ENCODE results near the gene MRPL39.

The MRPL39 gene

DNA sequence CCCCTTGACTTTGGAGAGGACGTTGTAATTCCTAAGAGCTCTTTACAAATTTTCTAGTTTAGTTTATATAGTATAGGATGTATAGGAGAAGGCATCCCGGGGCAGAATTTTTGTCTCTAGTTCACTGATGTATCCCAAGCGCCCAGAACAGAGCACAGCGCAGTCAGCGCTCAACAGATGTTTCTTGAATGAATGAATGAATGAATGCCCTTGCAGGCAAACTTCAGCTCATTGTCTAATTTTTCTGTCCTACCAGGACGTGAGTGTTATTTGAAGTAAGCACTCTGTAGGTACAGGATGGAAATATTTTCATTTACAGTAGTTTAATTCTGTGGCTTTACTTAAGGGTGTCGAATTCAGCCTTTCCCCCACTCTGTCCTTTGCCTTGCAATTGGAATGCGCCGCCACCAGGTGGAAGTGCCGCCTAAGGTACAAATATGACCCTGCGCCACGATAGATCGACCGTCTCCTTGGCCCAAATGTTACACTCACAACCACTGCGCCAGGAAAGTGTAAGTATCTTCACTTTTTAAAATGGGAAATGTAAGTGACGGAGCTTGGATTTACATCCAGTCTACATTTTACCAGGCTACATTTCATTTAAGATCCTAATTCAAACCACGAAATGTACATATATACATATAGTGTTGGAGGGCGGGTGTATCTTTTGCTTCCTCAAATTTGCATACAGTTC, 910 bp upstream of the MRPL39 start:
- peak; percentile 67 for DNase-seq

DNA sequence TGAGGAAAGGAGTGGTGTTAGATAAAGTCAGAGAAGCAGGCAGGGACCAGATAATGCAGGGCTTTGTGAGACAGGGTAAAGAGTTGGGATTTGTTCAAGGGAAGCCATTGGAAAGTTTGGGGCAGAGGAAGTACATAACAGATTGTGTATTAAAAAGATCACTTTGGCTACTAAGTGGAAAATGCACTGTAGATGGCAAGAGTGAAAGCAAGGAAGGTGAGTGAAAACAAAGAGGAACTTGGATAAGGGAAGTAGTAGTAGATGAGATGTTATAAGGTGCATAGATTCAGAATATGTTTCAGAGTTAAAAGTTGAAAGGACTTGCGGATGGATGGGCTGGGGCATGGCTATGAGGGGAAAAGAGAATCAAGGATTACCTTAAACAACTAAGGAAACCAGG, 17.4 kb downstream of the MRPL39 start:
- DNase-seq: no peak

DNA sequence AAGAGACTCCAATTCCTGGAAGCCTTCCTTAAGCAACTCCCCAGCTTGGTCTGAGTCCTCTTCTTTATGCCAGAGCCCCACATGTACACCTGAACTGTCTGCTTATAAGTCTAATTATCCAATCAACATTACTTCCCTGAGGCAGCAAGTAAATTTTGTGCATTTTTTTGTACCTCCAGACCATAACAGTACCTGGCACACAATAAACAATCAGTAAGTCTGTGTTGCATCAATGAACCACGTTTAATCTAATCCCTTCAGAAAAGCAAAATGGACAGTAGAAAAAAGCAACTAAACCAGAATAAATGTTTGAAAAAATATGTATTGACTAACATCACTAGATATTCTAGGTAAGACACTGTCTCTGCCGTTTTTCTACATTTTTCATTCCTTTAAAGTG, 20.5 kb downstream of the MRPL39 start:
- no peak for DNase-seq

DNA sequence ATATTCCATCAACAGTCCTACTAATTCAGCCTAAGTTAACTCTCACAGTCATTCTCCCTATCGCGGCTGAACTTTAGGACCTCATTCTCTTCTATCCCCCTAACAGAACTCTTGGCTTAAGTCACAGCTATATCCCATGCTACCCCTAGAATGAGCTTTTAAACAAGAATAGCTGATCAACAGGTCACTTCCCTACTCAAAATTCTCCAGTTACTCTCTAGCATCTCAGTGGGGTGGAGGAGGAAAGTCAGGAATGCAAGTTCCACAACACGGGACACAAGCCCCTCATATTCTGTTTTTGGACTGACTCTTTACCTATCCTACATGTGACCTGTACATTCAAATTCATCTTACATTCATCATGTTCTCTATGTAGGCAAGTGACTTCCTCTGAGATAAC, 21.0 kb downstream of the MRPL39 start:
- no peak for DNase-seq

DNA sequence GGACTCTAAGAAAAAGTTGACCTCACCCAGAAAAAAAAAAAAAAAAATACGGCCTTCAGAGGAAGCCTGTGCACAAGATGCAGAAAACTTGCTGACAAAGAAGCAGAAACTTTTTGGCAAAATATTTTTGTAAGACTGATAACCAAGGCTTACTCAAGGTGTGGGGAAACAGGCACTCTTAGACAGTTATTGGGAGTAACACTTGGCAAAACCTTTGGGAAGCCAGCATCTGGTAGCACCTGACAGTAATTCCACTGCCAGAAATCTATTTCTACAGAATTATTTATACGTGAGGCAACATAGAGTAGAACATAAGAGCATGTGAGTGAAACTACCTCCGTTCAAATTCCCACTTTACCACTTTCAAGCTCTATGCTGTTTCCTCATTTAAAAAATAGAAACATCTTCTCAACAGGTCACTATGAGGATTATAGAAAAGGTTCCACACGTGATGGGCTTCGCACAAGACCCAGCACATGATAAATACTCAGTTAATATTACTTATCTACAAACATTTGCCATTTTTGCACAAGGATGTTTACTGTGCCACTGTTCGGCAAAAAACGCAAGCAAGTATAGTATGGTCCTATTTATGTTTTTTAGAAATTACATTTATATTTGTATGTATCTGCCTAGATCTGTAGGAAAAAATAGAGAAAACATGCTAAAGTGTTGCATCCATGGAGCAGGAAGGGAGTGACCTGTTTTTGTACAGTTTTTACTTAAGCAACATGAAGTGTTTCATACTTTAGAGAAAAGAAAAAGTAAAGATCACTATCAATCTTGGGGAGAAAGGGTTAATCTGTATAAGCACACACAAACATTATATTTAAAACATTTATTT, 22.2 kb downstream of the MRPL39 start:
- DNase-seq: no peak

DNA sequence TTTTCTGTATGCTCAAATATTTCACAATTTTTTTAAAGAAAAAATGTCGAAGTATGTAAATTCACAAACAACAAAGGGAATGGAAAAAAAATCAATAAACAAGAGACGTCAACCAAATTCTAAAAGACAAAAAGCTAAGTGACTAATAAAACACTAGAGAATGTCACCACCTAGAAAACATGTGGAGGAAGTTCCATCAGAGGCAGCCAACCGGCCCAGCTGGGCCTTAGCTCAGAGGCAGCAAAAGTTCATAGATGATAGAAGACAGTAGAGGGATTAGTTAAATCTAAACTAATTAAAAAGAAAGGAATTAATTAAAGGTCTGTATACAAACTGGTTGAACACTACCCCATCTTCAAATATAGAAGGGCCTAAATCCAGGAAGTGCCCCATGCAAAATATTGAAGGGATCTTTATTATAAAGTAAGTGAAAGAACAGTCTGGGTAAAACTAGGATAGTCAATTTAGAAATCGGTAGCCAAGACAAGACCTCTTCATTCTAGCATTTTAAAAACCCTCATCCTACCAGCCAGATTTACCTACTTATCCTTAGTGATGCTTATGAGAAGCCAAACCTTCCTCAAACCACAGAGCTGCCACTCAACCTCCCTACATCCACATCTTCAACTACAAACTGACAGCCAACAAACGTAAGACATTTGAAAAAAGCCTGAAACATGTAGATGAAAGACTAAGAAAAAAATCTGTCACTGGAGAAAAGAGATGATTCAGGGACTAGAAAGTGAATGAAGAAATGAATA, 23.7 kb downstream of the MRPL39 start:
- DNase-seq: no peak

DNA sequence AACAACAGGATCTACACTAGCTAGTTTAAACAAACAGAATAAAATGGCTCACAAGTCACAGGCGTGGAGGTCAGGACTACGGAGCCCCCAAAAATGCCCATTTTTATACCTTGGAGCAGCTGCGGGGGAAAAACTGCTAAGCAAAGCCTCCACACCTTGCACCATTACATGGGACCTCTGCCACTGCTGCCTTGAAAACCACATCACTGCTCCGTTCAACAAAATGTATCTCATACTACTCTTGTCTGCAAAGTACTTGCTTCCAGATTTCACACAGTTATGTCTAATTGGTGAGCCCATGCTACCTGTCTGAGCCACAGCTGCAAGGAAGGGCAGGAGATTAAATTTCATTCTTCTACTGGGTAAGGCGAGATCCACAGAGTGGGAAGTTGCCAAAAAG, 24.4 kb downstream of the MRPL39 start:
- no peak for DNase-seq

DNA sequence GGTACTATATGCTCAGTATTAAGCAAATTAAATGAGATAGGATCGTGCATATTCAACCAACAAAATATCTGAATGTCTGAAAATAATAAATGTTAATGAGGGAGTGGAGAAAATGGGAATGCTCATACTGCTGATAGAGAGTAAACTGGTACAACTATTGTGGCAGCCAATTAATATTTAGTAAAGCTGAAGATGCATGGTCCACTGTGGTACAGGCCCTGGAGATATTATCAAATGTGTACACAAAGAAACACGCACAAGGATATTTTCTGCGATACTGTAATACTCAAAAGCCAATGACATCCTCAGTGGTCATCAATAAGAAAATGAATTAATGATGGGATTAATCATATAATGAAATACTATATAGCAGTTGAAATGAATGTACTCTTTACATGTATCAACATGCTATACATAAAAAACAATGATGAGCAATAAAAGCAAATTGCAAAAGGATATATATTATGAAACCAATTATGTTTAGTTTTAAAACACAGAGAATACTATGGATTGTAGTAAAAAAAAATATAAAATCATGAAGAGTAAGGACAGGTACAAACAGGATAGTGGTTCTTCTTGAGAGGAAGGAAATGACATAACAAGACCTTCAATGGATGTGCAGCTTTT, 25.0 kb downstream of the MRPL39 start:
- DNase-seq: no peak

DNA sequence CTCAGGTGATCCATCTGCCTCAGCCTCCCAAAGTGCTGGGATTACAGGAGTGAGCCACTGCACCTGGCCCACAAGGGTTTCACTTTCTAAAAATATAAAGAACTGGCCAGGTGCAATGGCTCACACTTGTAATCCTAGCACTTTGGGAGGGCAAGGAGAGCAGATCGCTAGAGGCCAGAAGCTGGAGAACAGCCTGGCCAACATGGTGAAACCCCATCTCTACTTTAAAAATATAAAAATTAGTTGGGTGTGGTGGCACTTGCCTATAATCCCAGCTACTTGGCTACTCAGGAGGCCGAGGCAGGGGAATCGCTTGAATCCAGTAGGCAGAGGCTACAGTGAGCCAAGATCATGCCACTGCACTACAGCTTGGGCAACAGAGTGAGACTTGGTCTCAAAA, 25.7 kb downstream of the MRPL39 start:
- DNase-seq: no peak

DNA sequence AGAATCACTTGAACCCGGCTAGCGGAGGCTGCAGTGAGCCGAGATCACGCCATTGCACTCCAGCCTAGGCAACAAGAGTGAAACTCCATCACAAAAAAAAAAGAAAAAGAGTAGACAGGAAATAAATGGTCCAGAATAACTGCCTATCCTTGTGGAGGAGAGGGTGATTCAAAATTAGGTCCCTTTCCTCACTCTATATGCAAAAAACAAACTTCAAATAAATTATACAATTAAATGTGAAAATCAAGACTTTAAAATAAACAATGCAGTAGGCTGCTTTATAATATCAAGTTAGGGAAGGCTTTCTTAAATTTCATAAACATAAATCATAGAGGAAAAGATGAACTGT, 26.4 kb downstream of the MRPL39 start:
- no peak for DNase-seq

DNA sequence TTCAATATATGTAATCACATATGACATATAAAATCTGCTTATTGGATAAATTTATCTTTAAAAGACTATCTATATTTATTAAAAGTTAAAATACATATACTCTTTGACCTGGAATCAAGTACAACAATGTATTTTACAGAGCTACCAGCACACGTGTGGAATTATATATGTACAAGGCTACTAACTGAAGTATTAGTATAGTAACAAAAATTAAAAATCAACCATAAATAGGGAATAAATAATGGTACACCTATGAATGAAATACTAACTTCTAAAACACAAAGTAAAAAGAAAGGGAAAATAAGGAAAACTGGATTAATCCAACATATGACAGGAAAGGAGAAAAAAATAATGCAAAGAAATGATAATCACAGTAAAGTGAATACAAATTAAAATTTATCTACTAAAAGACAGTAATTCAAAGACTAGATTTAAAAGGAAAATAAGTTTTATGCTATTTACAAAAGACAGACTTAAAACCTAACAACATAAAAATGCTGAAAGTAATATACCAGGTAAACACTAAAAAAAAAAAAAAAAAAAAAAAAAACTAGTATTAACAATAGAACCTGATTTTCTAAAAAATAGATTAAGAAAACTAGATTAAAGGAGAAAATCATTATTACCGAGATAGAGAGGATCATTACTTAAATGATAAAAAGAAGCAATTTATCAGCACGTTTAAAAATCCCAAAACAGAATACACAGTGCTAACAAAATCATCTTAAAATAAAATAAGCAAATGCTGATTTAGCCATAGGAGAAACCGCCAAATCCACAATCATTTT, 27.9 kb downstream of the MRPL39 start:
- DNase-seq: no peak

DNA sequence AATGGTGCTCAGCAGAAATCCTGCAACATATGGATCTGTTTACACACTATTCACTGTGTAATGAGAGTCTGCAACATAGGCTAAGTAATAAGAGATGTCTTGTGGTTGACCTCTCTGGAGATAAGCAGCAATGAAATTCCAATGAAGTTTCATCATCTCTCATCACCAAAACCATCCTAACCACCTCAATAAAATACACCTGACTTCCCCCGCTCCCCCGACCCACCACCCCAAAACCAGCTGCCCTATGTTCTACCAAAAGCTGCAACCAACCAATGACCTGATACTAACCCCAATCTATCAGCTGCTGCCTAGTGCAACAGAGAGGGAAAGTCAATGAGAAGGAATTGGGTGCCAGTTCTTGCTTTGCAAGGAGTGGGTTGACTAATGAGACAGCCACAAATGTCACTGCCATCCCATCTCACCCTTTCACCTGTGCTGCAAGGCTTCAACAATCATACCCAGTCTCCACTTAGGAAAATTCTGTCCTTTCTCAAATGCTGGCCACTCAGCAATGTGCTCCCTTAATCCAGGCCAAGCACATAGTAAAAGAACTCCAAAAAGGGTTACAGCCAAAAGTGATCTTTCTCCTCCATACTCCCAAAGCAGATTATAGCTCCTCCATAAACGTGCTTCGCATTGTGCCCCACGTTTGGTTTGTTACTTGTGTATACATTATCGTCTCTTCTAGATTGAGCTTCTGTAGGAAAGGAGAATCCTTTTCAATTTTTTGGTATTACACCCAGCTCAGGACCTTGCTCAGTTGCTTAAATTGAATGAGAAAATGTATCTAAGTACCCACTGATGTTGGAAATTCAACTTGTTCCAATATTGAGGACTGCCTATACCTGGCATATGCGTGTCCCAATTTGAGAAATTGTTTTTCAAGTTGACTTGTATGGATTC, 29.0 kb downstream of the MRPL39 start:
- no peak for DNase-seq

DNA sequence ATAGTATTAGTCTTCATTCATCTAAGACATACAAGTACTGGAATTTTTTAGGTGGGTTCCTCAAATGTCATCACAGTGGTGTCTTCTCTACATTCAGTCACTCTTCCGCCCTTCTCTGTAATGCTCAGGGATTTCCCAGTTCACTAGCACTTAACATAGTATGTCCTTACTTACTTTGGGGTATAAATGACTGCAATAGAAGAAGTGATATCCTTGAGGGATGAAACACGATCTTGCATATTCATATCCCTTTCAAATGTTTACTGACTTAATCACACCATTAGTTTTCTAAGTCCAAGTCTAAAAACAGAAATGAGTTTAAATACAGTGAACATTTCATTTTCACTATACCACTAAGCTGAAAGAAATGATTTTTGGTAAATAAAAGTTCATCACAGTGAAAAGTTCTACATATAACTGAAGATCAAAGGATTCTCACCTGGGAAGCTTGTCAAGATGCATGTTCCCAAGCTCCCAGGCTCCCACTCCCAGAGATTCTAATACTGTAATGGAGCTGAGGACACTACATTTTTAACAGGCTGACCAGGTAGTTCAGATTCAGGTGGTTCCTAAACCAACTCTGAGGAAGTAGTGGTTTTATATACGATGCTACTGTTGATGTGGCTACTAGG, 29.7 kb downstream of the MRPL39 start:
- DNase-seq: no peak

DNA sequence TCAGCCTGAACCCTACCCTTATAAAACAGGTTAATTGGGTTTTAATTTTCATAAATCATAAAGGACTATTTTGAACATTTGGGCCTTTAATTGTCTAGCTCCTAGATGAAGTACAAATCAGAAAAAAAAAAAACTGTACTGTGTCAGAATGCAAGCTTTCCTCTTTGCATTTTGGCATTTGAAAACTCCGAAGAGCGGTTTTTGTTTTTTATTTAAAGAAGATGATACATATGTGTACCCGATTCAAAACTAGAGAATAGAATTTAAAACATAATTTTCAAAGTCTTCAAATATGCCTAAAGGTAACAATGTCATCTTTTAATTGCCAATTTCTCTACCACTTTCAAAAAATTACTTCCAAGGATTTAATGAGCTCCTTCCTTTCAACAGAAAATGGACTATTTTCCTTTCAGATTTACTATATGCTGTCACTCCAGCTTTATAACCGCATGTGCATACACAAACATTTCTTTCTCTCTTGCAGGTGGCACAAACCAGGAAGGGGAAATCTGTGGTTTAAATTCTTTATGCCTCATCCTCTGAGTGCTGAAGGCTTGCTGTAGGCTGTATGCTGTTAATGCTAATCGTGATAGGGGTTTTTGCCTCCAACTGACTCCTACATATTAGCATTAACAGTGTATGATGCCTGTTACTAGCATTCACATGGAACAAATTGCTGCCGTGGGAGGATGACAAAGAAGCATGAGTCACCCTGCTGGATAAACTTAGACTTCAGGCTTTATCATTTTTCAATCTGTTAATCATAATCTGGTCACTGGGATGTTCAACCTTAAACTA, 33.7 kb downstream of the MRPL39 start:
- DNase-seq: peak; percentile 38

DNA sequence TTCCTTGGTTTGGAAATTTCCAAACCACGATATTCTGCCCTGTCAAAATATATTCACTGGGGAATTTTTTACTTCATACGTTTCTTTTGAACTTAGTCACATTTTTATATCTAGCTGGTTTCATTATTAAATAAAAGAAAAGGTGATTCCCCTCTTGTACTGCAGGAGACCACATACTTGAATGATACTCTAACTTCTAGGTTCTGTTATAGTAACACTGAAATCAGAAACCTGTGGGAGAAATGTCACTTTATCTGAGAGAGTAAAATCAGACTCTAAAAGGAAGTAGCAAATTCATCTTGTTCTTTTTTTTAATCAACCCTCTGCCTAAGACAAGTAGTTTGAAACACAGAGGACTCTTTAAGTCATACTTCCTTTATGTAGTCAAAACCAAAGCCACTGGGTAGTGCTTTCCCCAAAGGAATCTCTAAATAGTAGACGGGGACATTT, 34.4 kb downstream of the MRPL39 start:
- no peak for DNase-seq

DNA sequence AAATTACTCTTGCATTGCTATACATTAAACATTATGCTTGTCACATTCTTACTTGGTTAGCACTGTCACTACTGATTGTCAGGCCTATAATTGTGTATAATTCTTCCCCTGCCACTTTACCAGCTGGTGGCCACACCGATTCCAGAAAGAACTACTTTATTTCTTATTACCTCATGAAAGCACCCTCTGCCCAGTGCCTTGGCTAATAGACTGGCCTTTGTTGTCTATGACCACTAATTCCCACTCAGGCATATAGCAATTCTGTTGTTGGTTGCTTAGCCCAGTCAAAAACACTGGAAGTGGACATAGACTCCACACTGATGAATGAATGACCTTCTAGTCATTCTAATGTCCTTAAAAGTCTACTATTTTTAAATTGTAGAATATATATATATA, 35.6 kb downstream of the MRPL39 start:
- DNase-seq: no peak

DNA sequence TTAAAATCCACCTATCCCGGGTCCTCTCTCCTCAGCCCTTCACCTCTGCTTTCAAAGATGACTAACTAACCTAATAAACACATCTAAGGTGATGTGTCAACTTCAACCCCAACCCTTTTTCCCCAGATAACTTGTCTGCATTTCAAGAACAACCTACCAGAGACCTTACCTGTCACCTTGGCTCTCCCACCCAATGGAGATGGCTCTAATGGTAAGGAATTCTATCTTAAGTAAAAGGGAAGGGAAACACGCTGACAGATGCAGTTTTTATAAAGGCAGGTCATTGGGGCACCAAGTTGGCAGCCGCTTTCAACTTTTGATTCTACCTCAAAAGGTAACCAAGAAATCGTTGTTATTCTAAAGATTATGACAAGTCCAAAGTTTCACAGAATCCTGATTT, 37.6 kb downstream of the MRPL39 start:
- DNase-seq: no peak

DNA sequence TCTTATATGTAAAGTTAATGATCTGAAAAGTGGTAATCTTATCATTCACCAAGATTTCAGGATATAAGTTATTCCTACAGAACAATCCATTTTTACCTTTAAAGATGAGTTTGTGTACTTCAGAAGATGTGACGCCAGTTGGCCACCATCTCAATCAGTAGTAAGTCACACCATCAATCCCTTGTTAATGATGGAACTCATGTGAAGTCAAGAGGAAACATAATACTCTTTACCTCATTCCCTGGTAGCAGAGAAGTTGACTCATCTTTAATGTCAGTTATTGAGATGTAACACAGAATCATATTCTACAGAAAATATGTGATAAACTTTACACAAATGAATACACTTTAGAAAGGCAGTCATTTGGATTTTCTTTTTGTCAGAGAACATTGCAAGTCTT, 38.2 kb downstream of the MRPL39 start:
- DNase-seq: no peak

DNA sequence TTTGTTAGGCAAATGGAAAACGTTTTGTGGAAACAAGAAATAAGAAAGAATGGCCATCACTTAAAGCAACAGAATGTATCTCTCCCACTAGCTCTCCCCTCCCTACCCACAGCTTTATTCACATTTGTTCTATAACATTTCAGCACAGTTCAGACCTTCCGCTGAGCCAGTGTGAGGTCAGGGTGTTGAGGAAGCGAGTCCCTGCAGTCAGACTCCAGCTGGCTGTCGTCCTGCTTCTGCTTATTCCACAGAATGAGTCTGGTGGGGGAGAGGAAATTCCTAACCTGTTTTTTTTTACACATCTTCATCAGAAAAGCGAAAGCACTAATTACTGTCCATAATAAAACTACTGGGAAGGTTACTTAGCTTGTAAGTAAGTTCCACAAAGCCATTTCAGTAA, 39.0 kb downstream of the MRPL39 start:
- no peak for DNase-seq

DNA sequence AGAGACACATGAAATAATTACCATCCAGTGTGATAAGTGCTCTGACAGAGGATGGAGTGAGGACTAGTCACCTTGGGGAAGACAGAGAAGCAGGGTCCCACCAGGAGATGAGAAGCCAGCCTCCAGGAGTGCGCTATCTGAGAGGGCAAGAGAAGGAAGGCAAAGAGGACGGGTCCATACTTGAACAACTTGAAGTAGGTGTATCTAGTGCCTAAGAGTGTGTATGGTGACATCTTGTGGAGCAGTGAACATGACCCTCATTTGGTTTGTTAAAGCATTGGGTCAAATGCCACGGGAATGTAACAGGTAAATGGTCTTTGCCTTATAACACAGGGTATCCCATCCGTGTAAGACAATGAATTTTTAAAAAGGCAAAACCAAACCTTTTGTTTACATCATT, 39.8 kb downstream of the MRPL39 start:
- DNase-seq: no peak

All from effector CD4-positive, alpha-beta T cell (primary cell).